HAP-1 (cell line): ENCODE measurements around the gene TSHZ2.

Experiments
- DNase-seq, 2 experiments: peaks; one replicate each; pipeline ENCODE4 v3.0.0-alpha.2; 2016 to 2020; ENCODE audit warnings: low spot score in 2 of 2
- H3K27me3 ChIP-seq: fragments of 250-450 bp; sonication (Bioruptor Pico); 2 replicates; pipeline ENCODE4 v1.5.1; 2020; ENCODE audit warnings: low read depth, mild to moderate bottlenecking, moderate library complexity
- H3K36me3 ChIP-seq: fragments of 250-450 bp; sonication (Bioruptor Pico); replicated peaks from 2 replicates; pipeline ENCODE4 v1.5.1; 2020; ENCODE audit warnings: mild to moderate bottlenecking
- H3K4me1 ChIP-seq: fragments of 250-450 bp; sonication (Bioruptor Pico); 2 replicates; pipeline ENCODE4 v1.5.1; 2020; ENCODE audit warnings: mild to moderate bottlenecking
- H3K4me3 ChIP-seq: fragments of 250-450 bp; sonication (Bioruptor Pico); 2 replicates; pipeline ENCODE4 v1.5.1; 2020; ENCODE audit warnings: mild to moderate bottlenecking, moderate library complexity
- H3K9me3 ChIP-seq: fragments of 250-450 bp; sonication (Bioruptor Pico); 2 replicates; pipeline ENCODE4 v1.5.1; 2020; ENCODE audit warnings: mild to moderate bottlenecking, moderate library complexity
- in situ Hi-C: fragments of 300-500 bp; cut with MboI; formaldehyde crosslinking; loops from 3 replicates; pipeline ENCODE4 v1.14.3; 2020; ENCODE audit warnings: low sequenced_read_pairs, inconsistent platforms, mixed read lengths

TSHZ2 gene

GRCh38 chr20:53124803-53125202 lies 152.6 kb downstream of the TSHZ2 start:
- no peaks in the 10 kb centered on the region for H3K36me3 ChIP-seq
- no peaks in the 10 kb centered on the region for H3K4me1 ChIP-seq
- no peak overlapping the region for H3K4me3 ChIP-seq
- DNase-seq, result no peak
- no peaks in the 10 kb centered on the region for H3K9me3 ChIP-seq
- in situ Hi-C loops, result no loop called here
- H3K27me3 ChIP-seq, result peaks cover 6% of the 10 kb centered on the region; the same call in 1 of the 2 replicates

- no peak for DNase-seq
- no peaks in the 10 kb centered on the region for H3K4me1 ChIP-seq
- in situ Hi-C loops, result no loop called here
- no peak overlapping the region for H3K4me3 ChIP-seq
- no peaks in the 10 kb centered on the region for H3K27me3 ChIP-seq
- no peaks in the 10 kb centered on the region for H3K36me3 ChIP-seq
- no peaks in the 10 kb centered on the region for H3K9me3 ChIP-seq
Measured at GRCh38 chr20:53126185-53126584, 154.0 kb downstream of the TSHZ2 start.

- H3K4me1 ChIP-seq, result no peaks in the 10 kb centered on the region
- H3K9me3 ChIP-seq, result no peaks in the 10 kb centered on the region
- in situ Hi-C loops, result no loop called here
- no peak overlapping the region for H3K4me3 ChIP-seq
- H3K36me3 ChIP-seq, result no peaks in the 10 kb centered on the region
- no peak for DNase-seq
- H3K27me3 ChIP-seq, result no peaks in the 10 kb centered on the region
Measured at GRCh38 chr20:53127027-53127426, 154.9 kb downstream of the TSHZ2 start.

- Histone ChIP-seq H3K9me3 (no peaks in the 10 kb centered on the region), H3K27me3 (no peaks in the 10 kb centered on the region), H3K36me3 (no peaks in the 10 kb centered on the region), H3K4me1 (no peaks in the 10 kb centered on the region), H3K4me3 (no peak overlapping the region)
- in situ Hi-C loops, result no loop called here
- DNase-seq, result no peak
Measured at GRCh38 chr20:53128004-53128403, 155.8 kb downstream of the TSHZ2 start.

- H3K36me3 ChIP-seq, result no peaks in the 10 kb centered on the region
- H3K27me3 ChIP-seq, result no peaks in the 10 kb centered on the region
- H3K9me3 ChIP-seq, result no peaks in the 10 kb centered on the region
- H3K4me1 ChIP-seq, result no peaks in the 10 kb centered on the region
- no peak overlapping the region for H3K4me3 ChIP-seq
- no peak for DNase-seq
- in situ Hi-C loops, result no loop called here
Measured at GRCh38 chr20:53129563-53129962, 157.4 kb downstream of the TSHZ2 start.

GRCh38 chr20:53130795-53131194 lies 158.6 kb downstream of the TSHZ2 start:
- Histone ChIP-seq H3K9me3 (no peaks in the 10 kb centered on the region), H3K4me3 (no peak overlapping the region), H3K27me3 (no peaks in the 10 kb centered on the region), H3K4me1 (no peaks in the 10 kb centered on the region), H3K36me3 (no peaks in the 10 kb centered on the region)
- no peak for DNase-seq
- in situ Hi-C loops, result no loop called here

GRCh38 chr20:53133125-53133524 lies 161.0 kb downstream of the TSHZ2 start:
- H3K4me3 ChIP-seq, result no peak overlapping the region
- no peaks in the 10 kb centered on the region for H3K4me1 ChIP-seq
- H3K36me3 ChIP-seq, result no peaks in the 10 kb centered on the region
- H3K9me3 ChIP-seq, result no peaks in the 10 kb centered on the region
- in situ Hi-C loops, result no loop called here
- DNase-seq, result no peak
- H3K27me3 ChIP-seq, result no peaks in the 10 kb centered on the region

GRCh38 chr20:53133628-53134027 lies 161.5 kb downstream of the TSHZ2 start:
- no peak overlapping the region for H3K4me3 ChIP-seq
- in situ Hi-C loops, result no loop called here
- no peaks in the 10 kb centered on the region for H3K36me3 ChIP-seq
- no peaks in the 10 kb centered on the region for H3K4me1 ChIP-seq
- no peaks in the 10 kb centered on the region for H3K27me3 ChIP-seq
- H3K9me3 ChIP-seq, result no peaks in the 10 kb centered on the region
- DNase-seq, result no peak

GRCh38 chr20:53136473-53136872 lies 164.3 kb downstream of the TSHZ2 start:
- DNase-seq, result peak in 1 of 2 experiments; percentile 7
- in situ Hi-C loops, result no loop called here
- H3K27me3 ChIP-seq, result no peaks in the 10 kb centered on the region
- no peak overlapping the region for H3K4me3 ChIP-seq
- no peaks in the 10 kb centered on the region for H3K9me3 ChIP-seq
- no peaks in the 10 kb centered on the region for H3K36me3 ChIP-seq
- H3K4me1 ChIP-seq, result no peaks in the 10 kb centered on the region

- in situ Hi-C loops, result no loop called here
- Histone ChIP-seq H3K36me3 (no peaks in the 10 kb centered on the region), H3K27me3 (no peaks in the 10 kb centered on the region), H3K4me1 (no peaks in the 10 kb centered on the region), H3K4me3 (no peak overlapping the region), H3K9me3 (no peaks in the 10 kb centered on the region)
- DNase-seq, result no peak
Measured at GRCh38 chr20:53138454-53139262, 166.5 kb downstream of the TSHZ2 start.

GRCh38 chr20:53141201-53142050 lies 169.3 kb downstream of the TSHZ2 start:
- no peaks in the 10 kb centered on the region for H3K9me3 ChIP-seq
- no peaks in the 10 kb centered on the region for H3K4me1 ChIP-seq
- no peaks in the 10 kb centered on the region for H3K36me3 ChIP-seq
- no peak for DNase-seq
- in situ Hi-C loops, result no loop called here
- no peaks in the 10 kb centered on the region for H3K27me3 ChIP-seq
- no peak overlapping the region for H3K4me3 ChIP-seq

- Histone ChIP-seq H3K4me3 (no peak overlapping the region), H3K36me3 (no peaks in the 10 kb centered on the region), H3K4me1 (no peaks in the 10 kb centered on the region), H3K27me3 (no peaks in the 10 kb centered on the region), H3K9me3 (no peaks in the 10 kb centered on the region)
- no peak for DNase-seq
- in situ Hi-C loops, result no loop called here
Measured at GRCh38 chr20:53142225-53143127, 170.3 kb downstream of the TSHZ2 start.

GRCh38 chr20:53146201-53146891 lies 174.2 kb downstream of the TSHZ2 start:
- in situ Hi-C loops, result no loop called here
- DNase-seq, result no peak
- H3K4me3 ChIP-seq, result no peak overlapping the region
- H3K36me3 ChIP-seq, result no peaks in the 10 kb centered on the region
- no peaks in the 10 kb centered on the region for H3K4me1 ChIP-seq
- no peaks in the 10 kb centered on the region for H3K27me3 ChIP-seq
- no peaks in the 10 kb centered on the region for H3K9me3 ChIP-seq
